Urothelium cell line (cell line): Measurements from ENCODE around the gene TSPAN14.
A peak's percentile ranks its signal among the peaks of the same experiment; 100 is the strongest.
"Not testable (repeated sequence)": the region's sequence is repeated elsewhere in the genome, so short reads cannot be mapped to it uniquely, and the experiment has no call there.

ENCODE experiments used
- DNase-seq: peaks from one replicate; pipeline ENCODE4 v3.0.0; 2011; ENCODE audit warnings: low spot score, mixed read lengths
- FAIRE-seq: peaks from 2 replicates; lab custom pipeline; 2011; peaks lifted over from hg19 to GRCh38; lab: Jason Lieb, UNC

TSPAN14 gene

GRCh38 chr10:80468002-80468401 is 13.9 kb downstream of the TSPAN14 start:
- DNase-seq: no peak
- FAIRE-seq: no peak

- FAIRE-seq: no peak
Observed at GRCh38 chr10:80468806-80469421, 14.8 kb downstream of the TSPAN14 start.

GRCh38 chr10:80470266-80470665 is 16.2 kb downstream of the TSPAN14 start:
- DNase-seq (no peak), FAIRE-seq (no peak)

More at GRCh38 chr10:80468806-80469421, 14.8 kb downstream of the TSPAN14 start:
- DNase-seq: no peak

GRCh38 chr10:80471001-80471400 is 16.9 kb downstream of the TSPAN14 start:
- DNase-seq (no peak), FAIRE-seq (no peak)

GRCh38 chr10:80471715-80472233 is 17.7 kb downstream of the TSPAN14 start:
- DNase-seq (no peak), FAIRE-seq (no peak)

- no peak for FAIRE-seq
- no peak for DNase-seq
Observed at GRCh38 chr10:80472234-80473095, 18.4 kb downstream of the TSPAN14 start.

- FAIRE-seq (no peak), DNase-seq (no peak)
Observed at GRCh38 chr10:80473096-80473657, 19.1 kb downstream of the TSPAN14 start.

- no peak for DNase-seq
Observed at GRCh38 chr10:80473692-80474596, 19.8 kb downstream of the TSPAN14 start.

GRCh38 chr10:80474597-80474910 is 20.4 kb downstream of the TSPAN14 start:
- FAIRE-seq: no peak
- DNase-seq: no peak

More at GRCh38 chr10:80473692-80474596, 19.8 kb downstream of the TSPAN14 start:
- FAIRE-seq: no peak

- FAIRE-seq (no peak), DNase-seq (no peak)
Observed at GRCh38 chr10:80474941-80475340, 20.8 kb downstream of the TSPAN14 start.

- not testable (repeated sequence) for DNase-seq, FAIRE-seq
Observed at GRCh38 chr10:80475641-80476040, 21.5 kb downstream of the TSPAN14 start.

GRCh38 chr10:80476685-80477084 is 22.6 kb downstream of the TSPAN14 start:
- no peak for DNase-seq
- FAIRE-seq: no peak

GRCh38 chr10:80477813-80478212 is 23.7 kb downstream of the TSPAN14 start:
- DNase-seq (peak; percentile 76), FAIRE-seq (no peak)

GRCh38 chr10:80480373-80480772 is 26.3 kb downstream of the TSPAN14 start:
- not testable (repeated sequence) for DNase-seq, FAIRE-seq

GRCh38 chr10:80480852-80481251 is 26.7 kb downstream of the TSPAN14 start:
- no peak for FAIRE-seq

GRCh38 chr10:80484243-80484642 is 30.1 kb downstream of the TSPAN14 start:
- DNase-seq (no peak), FAIRE-seq (no peak)

More at GRCh38 chr10:80480852-80481251, 26.7 kb downstream of the TSPAN14 start:
- no peak for DNase-seq

GRCh38 chr10:80484676-80485075 is 30.6 kb downstream of the TSPAN14 start:
- no peak for FAIRE-seq
- DNase-seq: no peak

GRCh38 chr10:80485076-80485945 is 31.2 kb downstream of the TSPAN14 start:
- FAIRE-seq (no peak), DNase-seq (no peak)

- DNase-seq: no peak
- FAIRE-seq: no peak
Observed at GRCh38 chr10:80485946-80486764, 32.0 kb downstream of the TSPAN14 start.
